ENCODE data around the gene MSL1. TPM values are rescaled to one million over a fixed set of nuclear protein-coding genes. Genes with fewer than 3 reads are reported as not detected.

The MSL1 gene
- total and polyA plus RNA-seq, 7 donors = 29.4 to 92.2 (median 54.6) TPM

GRCh38 chr17:40073454-40074174 is 48.2 kb upstream of the MSL1 start:
- intact Hi-C loops (cut with DNase I) = no loop called here
- no peaks in the 10 kb centered on the region for H3K9me3 ChIP-seq
- peaks cover 0 to 91% (median 88%) of the 10 kb centered on the region in 4 donors for H3K4me1 ChIP-seq
- no peaks in the 10 kb centered on the region for H3K27me3 ChIP-seq
- H3K4me3 ChIP-seq = no peak overlapping the region
- no peak for DNase-seq
- peak overlapping the region; percentile 96 to 99 (median 98) for H3K27ac ChIP-seq
- H3K36me3 ChIP-seq = peaks cover 7 to 28% (median 14%) of the 10 kb centered on the region in 4 donors
- WGBS, 2 donors = 74 to 82% methylated on average over 7 of the region's 7 CpGs
- TF ChIP-seq POLR2AphosphoS5 (IDR thresholded peaks at IDR 0.05) (no peak), POLR2A (IDR thresholded peaks at IDR 0.05) (no peak), EP300 (IDR thresholded peaks at IDR 0.05) (no peak), CTCF (IDR thresholded peaks at IDR 0.05) (no peak)

DNA sequence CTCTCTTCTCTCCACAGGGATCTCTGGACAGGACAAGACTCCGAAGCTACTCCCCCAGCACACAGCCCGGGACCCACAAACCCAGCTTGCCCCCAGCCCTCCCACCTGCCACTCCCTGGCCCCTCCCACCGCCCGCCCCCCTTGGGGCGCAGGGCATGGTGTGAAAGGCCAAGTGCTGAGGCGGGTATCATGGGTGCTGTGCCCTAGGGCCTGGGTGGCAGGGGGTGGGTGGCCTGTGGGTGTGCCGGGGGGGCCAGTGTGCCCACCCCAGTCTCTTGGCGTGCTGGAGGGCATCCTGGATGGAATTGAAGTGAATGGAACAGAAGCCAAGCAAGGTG is 47.6 kb upstream of the MSL1 start:
- H3K4me3 ChIP-seq = no peak overlapping the region
- peaks cover 0 to 88% (median 84%) of the 10 kb centered on the region in 4 donors for H3K4me1 ChIP-seq
- no peak for TF ChIP-seq CTCF (IDR thresholded peaks at IDR 0.05)
- TF ChIP-seq POLR2A (IDR thresholded peaks at IDR 0.05) = no peak
- TF ChIP-seq POLR2AphosphoS5 (IDR thresholded peaks at IDR 0.05) = no peak
- TF ChIP-seq EP300 (IDR thresholded peaks at IDR 0.05) = no peak
- no peak for DNase-seq
- peaks cover 7 to 33% (median 19%) of the 10 kb centered on the region in 4 donors for H3K36me3 ChIP-seq
- H3K27me3 ChIP-seq = no peaks in the 10 kb centered on the region
- no peaks in the 10 kb centered on the region for H3K9me3 ChIP-seq
- 32 to 68% methylated on average over 8 of the region's 8 CpGs for WGBS, 2 donors
- H3K27ac ChIP-seq = peak overlapping the region; percentile 96 to 99 (median 98)
- intact Hi-C loops (cut with DNase I) = no loop called here

GRCh38 chr17:40074871-40075200 is 46.9 kb upstream of the MSL1 start:
- intact Hi-C loops (cut with DNase I) = loop anchor here (1.0 to 5.0 kb wide), 2 partner anchors 12 to 38 kb away; no protein-coding TSS in a partner anchor
- Histone ChIP-seq H3K9me3 (no peaks in the 10 kb centered on the region), H3K4me1 (peaks cover 0 to 81% (median 78%) of the 10 kb centered on the region in 4 donors)

GRCh38 chr17:40075201-40075941 is 46.4 kb upstream of the MSL1 start:
- Histone ChIP-seq H3K36me3 (peaks cover 13 to 45% (median 25%) of the 10 kb centered on the region in 4 donors), H3K4me1 (peaks cover 0 to 76% (median 72%) of the 10 kb centered on the region in 4 donors), H3K27me3 (no peaks in the 10 kb centered on the region), H3K9me3 (no peaks in the 10 kb centered on the region), H3K4me3 (peak overlapping the region in 2 of 4 donors; percentile 27 to 28), H3K27ac (peak overlapping the region; percentile 96 to 99 (median 98))
- WGBS, 2 donors = 3 to 9% methylated on average over 11 of the region's 11 CpGs
- TF ChIP-seq EP300 (IDR thresholded peaks at IDR 0.05) = peak in 2 of 4 donors; percentile 27 to 83
- TF ChIP-seq POLR2AphosphoS5 (IDR thresholded peaks at IDR 0.05) = peak in 3 of 4 donors; percentile 11 to 73 (median 55)
- no peak for TF ChIP-seq POLR2A (IDR thresholded peaks at IDR 0.05)
- TF ChIP-seq CTCF (IDR thresholded peaks at IDR 0.05) = peak; percentile 95 to 99 (median 98)
- intact Hi-C loops (cut with DNase I) = loop anchor here (1.0 to 5.0 kb wide), 2 partner anchors 12 to 38 kb away; no protein-coding TSS in a partner anchor
- DNase-seq = peak; percentile 95

More at GRCh38 chr17:40074871-40075200, 46.9 kb upstream of the MSL1 start:
- 24 to 54% methylated on average over 6 of the region's 6 CpGs for WGBS, 2 donors
- TF ChIP-seq CTCF (IDR thresholded peaks at IDR 0.05) (no peak), POLR2AphosphoS5 (IDR thresholded peaks at IDR 0.05) (no peak), POLR2A (IDR thresholded peaks at IDR 0.05) (no peak), EP300 (IDR thresholded peaks at IDR 0.05) (no peak)
- no peak for DNase-seq
- Histone ChIP-seq H3K27me3 (no peaks in the 10 kb centered on the region), H3K4me3 (no peak overlapping the region), H3K27ac (peak overlapping the region; percentile 96 to 99 (median 98)), H3K36me3 (peaks cover 12 to 40% (median 23%) of the 10 kb centered on the region in 4 donors)

Measured in sigmoid colon (tissue), 7 donors.